CD4-positive, alpha-beta T cell (primary cell): Measurements from ENCODE around the gene ITPKB. TPM values are rescaled to one million over a fixed set of nuclear protein-coding genes. Genes with fewer than 3 reads are reported as not detected.
"Not testable (repeated sequence)": the region's sequence is repeated elsewhere in the genome, so short reads cannot be mapped to it uniquely, and the experiment has no call there.

Source experiments
- ATAC-seq: fragments of 200-7000 bp; cut with Tn5 transposase; one replicate; pipeline ENCODE4 v1.10.0; 2022; ENCODE audit warnings: mild to moderate bottlenecking; ENCODE audit not compliant: poor library complexity
- CTCF ChIA-PET: fragments of 350-600 bp; sonication (Branson Sonifier 250); formaldehyde crosslinking; loops from one replicate; lab custom pipeline; 2021; ENCODE audit warnings: antibody characterized with exemption, inconsistent platforms; lab: Charles Lee
- POLR2A ChIA-PET: fragments of 350-600 bp; sonication (Branson Sonifier 250); formaldehyde crosslinking; loops from one replicate; lab custom pipeline; 2021; ENCODE audit warnings: antibody characterized with exemption, inconsistent platforms; lab: Charles Lee
- DNase-seq, 14 experiments: peaks; one replicate each; pipeline ENCODE4 v3.0.0-alpha.2; 2013 to 2020; ENCODE audit warnings: mixed read lengths in 2 of 14
- H3K27ac ChIP-seq, 2 donors: one replicate each; pipeline versions ENCODE4 v1.5.1 to v1.7.0; 2013; ENCODE audit warnings: low read length in 2 of 2, low read depth in 1 of 2, mild to moderate bottlenecking in 1 of 2
- H3K27me3 ChIP-seq, 2 experiments: 1 replicate in 1 of 2; 2 replicates in 1 of 2; pipeline versions ENCODE4 v1.6.1 to v1.7.0; 2013; ENCODE audit warnings: low read length in 2 of 2, control low read depth in 1 of 2, mild to moderate bottlenecking in 1 of 2, moderate library complexity in 1 of 2; ENCODE audit not compliant: insufficient read depth in 2 of 2, control insufficient read depth in 1 of 2
- H3K36me3 ChIP-seq: one replicate; pipeline ENCODE4 v1.6.1; 2013; ENCODE audit warnings: low read length, control low read depth; ENCODE audit not compliant: insufficient read depth
- H3K4me1 ChIP-seq: one replicate; pipeline ENCODE4 v1.6.1; 2013; ENCODE audit warnings: low read length, control low read depth; ENCODE audit not compliant: insufficient read depth
- H3K4me3 ChIP-seq: one replicate; pipeline ENCODE4 v1.5.1; 2013; ENCODE audit warnings: mild to moderate bottlenecking, low read length, moderate library complexity
- H3K9me3 ChIP-seq, 2 experiments: 1 replicate in 1 of 2; 2 replicates in 1 of 2; pipeline versions ENCODE4 v1.6.1 to v1.7.0; 2013; ENCODE audit warnings: low read length in 2 of 2, mild to moderate bottlenecking in 2 of 2, control low read depth in 1 of 2, moderate library complexity in 1 of 2; ENCODE audit not compliant: control insufficient read depth in 1 of 2, insufficient read depth in 1 of 2
- H3K27ac Mint-ChIP-seq: one replicate; pipeline ENCODE4 v1.8.0; 2020; ENCODE audit warnings: mixed read lengths
- H3K27me3 Mint-ChIP-seq: one replicate; pipeline ENCODE4 v1.8.0; 2021; ENCODE audit warnings: mixed read lengths
- H3K36me3 Mint-ChIP-seq: one replicate; pipeline ENCODE4 v1.8.0; 2021; ENCODE audit warnings: low read depth, mixed read lengths
- H3K4me1 Mint-ChIP-seq: one replicate; pipeline ENCODE4 v1.8.0; 2021; ENCODE audit warnings: low read depth, mixed read lengths
- H3K4me3 Mint-ChIP-seq: one replicate; pipeline ENCODE4 v1.8.0; 2020; ENCODE audit warnings: mild to moderate bottlenecking, mixed read lengths
- H3K9me3 Mint-ChIP-seq: one replicate; pipeline ENCODE4 v1.8.0; 2020; ENCODE audit warnings: mixed read lengths
- intact Hi-C, 2 experiments: fragments of 100-400 bp; cut with DNase I in 1 of 2; cut with micrococcal nuclease in 1 of 2; formaldehyde crosslinking; loops; one replicate each; pipeline versions ENCODE4 v1.15.1 to v1.9.0; 2023 to 2025; cut with DNase I, micrococcal nuclease
- total RNA-seq, 174 experiments: library from RNA in 2 of 174; stranded (reverse) in 2 of 174; gene quantifications; one replicate each; pipeline ENCODE4 v1.2.3 and lab custom pipeline; 2021 to 2026
- TF ChIP-seq, protein P1 (sequence below): fragments of 200-600 bp; IDR thresholded peaks from one replicate; pipeline ENCODE4 v1.8.0; 2022; ENCODE audit warnings: antibody characterized with exemption, mild to moderate bottlenecking

Gene ITPKB
- total RNA-seq, 2 experiments from 2014 or later, result 565 to 583 TPM

DNA sequence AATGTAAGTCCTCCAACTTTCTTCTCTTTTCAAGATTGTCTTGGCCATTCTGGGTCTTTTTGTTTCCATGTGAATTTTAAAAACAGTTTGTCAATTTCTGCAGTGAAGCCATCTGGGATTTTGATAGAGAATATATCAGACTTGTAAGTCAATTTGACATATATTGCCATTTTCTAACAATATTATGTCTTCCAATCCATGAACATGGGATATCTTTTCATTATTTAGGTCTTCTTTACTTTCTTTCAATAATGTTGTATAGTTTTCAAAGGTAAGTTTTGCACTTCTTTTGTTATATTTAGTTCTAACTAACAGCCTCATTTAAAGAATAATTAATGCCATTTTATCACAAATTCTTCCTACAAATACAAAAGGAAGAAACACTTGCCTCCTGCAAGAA, 117.1 kb downstream of the ITPKB start:
- intact Hi-C loops, result loop anchor here in 1 of 2 experiments (5.0 kb wide), 1 partner anchor 815 kb away; no protein-coding TSS in a partner anchor
- H3K36me3 Mint-ChIP-seq, result peaks cover 3% of the 10 kb centered on the region

DNA sequence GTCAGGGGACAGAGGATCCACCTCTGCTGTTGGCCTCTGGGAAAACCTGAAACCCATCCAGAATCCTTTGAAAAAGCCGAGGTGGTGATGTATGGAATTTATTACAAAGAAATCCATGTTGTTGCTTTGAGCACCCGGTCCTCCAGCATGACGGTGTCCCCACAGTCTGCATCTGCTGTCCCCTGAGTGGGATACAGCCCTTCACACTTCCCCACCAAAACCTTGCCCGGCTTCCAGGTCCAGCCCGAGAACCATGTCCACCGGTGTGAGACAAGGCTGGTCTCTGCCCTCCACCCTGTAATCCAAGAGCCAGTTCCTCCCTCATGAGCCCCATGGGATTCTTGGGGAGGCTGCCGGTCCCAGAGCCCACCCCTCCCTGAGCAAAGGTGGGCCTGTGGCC, 120.1 kb downstream of the ITPKB start:
- Histone ChIP-seq H3K27ac (no peak overlapping the region), H3K36me3 (no peaks in the 10 kb centered on the region), H3K4me1 (no peaks in the 10 kb centered on the region), H3K9me3 (no peaks in the 10 kb centered on the region), H3K27me3 (no peaks in the 10 kb centered on the region), H3K4me3 (no peak overlapping the region)
- no peak overlapping the region for H3K27ac Mint-ChIP-seq
- H3K4me3 Mint-ChIP-seq, result no peak overlapping the region
- ATAC-seq (no peak), DNase-seq (no peak)
- ChIA-PET POLR2A (no interaction called here), CTCF (interaction anchor here (1.7 kb wide), 1 partner anchor 209 kb away, joined by 3 read pairs; no protein-coding TSS in a partner anchor)
- intact Hi-C loops, result no loop called here
- no peaks in the 10 kb centered on the region for H3K9me3 Mint-ChIP-seq
- no peaks in the 10 kb centered on the region for H3K27me3 Mint-ChIP-seq
- H3K4me1 Mint-ChIP-seq, result no peaks in the 10 kb centered on the region
- no peaks in the 10 kb centered on the region for H3K36me3 Mint-ChIP-seq
- TF ChIP-seq, protein P1, sequence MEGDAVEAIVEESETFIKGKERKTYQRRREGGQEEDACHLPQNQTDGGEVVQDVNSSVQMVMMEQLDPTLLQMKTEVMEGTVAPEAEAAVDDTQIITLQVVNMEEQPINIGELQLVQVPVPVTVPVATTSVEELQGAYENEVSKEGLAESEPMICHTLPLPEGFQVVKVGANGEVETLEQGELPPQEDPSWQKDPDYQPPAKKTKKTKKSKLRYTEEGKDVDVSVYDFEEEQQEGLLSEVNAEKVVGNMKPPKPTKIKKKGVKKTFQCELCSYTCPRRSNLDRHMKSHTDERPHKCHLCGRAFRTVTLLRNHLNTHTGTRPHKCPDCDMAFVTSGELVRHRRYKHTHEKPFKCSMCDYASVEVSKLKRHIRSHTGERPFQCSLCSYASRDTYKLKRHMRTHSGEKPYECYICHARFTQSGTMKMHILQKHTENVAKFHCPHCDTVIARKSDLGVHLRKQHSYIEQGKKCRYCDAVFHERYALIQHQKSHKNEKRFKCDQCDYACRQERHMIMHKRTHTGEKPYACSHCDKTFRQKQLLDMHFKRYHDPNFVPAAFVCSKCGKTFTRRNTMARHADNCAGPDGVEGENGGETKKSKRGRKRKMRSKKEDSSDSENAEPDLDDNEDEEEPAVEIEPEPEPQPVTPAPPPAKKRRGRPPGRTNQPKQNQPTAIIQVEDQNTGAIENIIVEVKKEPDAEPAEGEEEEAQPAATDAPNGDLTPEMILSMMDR, result no peak

More for the DNA sequence above, 117.1 kb downstream of the ITPKB start:
- CTCF ChIA-PET, result no interaction called here
- POLR2A ChIA-PET, result no interaction called here
- peaks cover 12% of the 10 kb centered on the region for H3K4me1 Mint-ChIP-seq
- H3K27me3 Mint-ChIP-seq, result no peaks in the 10 kb centered on the region
- H3K9me3 ChIP-seq, result no peaks in the 10 kb centered on the region
- TF ChIP-seq, protein P1, result no peak
- no peak overlapping the region for H3K27ac ChIP-seq
- no peaks in the 10 kb centered on the region for H3K36me3 ChIP-seq
- ATAC-seq (no peak), DNase-seq (no peak)
- no peaks in the 10 kb centered on the region for H3K9me3 Mint-ChIP-seq
- no peak overlapping the region for H3K4me3 Mint-ChIP-seq
- no peak overlapping the region for H3K27ac Mint-ChIP-seq
- H3K4me1 ChIP-seq, result peaks cover 12% of the 10 kb centered on the region
- no peaks in the 10 kb centered on the region for H3K27me3 ChIP-seq
- H3K4me3 ChIP-seq, result no peak overlapping the region

DNA sequence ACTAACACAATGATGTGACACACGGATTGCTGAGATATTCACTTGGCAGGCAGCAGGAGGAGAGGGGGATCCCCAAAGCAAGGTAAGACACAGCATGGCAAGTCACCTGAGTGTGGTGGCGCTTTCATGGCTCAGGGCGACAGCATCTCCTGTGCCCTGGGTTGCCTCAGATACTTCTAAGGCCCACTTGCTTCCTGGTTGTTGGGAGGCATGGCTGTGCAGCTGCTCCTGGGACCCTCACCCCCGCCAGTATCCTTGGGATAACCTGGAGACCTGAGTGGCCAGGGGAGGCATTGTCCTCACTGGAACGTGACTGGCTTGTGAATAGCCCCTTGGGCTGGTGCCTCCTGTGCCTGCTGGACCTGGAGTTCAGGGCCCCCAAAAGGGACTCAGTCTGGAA, 120.7 kb downstream of the ITPKB start:
- no peak for DNase-seq
- no peaks in the 10 kb centered on the region for H3K9me3 Mint-ChIP-seq
- no peak overlapping the region for H3K27ac ChIP-seq
- H3K4me1 Mint-ChIP-seq, result no peaks in the 10 kb centered on the region
- POLR2A ChIA-PET, result no interaction called here
- CTCF ChIA-PET, result interaction anchor here (1.7 kb wide), 1 partner anchor 210 kb away, joined by 3 read pairs; no protein-coding TSS in a partner anchor
- H3K4me3 ChIP-seq, result no peak overlapping the region
- TF ChIP-seq, protein P1, result no peak
- H3K4me3 Mint-ChIP-seq, result no peak overlapping the region
- no peaks in the 10 kb centered on the region for H3K4me1 ChIP-seq
- no peaks in the 10 kb centered on the region for H3K27me3 Mint-ChIP-seq
- H3K36me3 Mint-ChIP-seq, result no peaks in the 10 kb centered on the region
- H3K27me3 ChIP-seq, result no peaks in the 10 kb centered on the region
- H3K9me3 ChIP-seq, result no peaks in the 10 kb centered on the region
- intact Hi-C loops, result no loop called here
- no peak overlapping the region for H3K27ac Mint-ChIP-seq
- no peak for ATAC-seq
- H3K36me3 ChIP-seq, result no peaks in the 10 kb centered on the region

DNA sequence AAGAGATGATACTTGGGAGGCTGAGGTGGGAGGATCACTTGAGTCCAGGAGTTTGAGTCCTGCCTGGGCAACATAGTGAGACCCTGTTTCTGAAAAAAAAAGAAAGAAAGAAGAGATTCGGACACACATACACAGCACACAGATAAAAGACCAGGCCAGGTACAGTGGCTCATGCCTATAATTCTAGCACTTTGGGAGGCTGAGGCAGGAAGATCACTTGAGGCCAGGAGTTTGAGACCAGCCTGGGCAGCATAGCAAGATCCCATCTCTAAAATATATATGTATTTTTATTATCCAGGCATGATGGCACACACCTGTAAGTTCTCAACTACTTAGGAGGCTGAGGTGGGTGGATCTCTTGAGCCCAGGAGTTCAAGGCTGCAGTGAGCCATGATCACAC, 121.4 kb downstream of the ITPKB start:
- H3K27ac ChIP-seq, H3K27me3 Mint-ChIP-seq, H3K9me3 ChIP-seq, H3K4me3 Mint-ChIP-seq, H3K36me3 ChIP-seq, H3K27me3 ChIP-seq, CTCF ChIA-PET, H3K4me1 Mint-ChIP-seq, H3K4me1 ChIP-seq, H3K9me3 Mint-ChIP-seq, POLR2A ChIA-PET, intact Hi-C loops, DNase-seq, H3K36me3 Mint-ChIP-seq, ATAC-seq, H3K27ac Mint-ChIP-seq, H3K4me3 ChIP-seq: not testable (repeated sequence)
